GM18909 (cell line): ENCODE measurements around the gene PTPRM.

Experiments
- ATAC-seq: cut with Tn5 transposase; IDR thresholded peaks from one replicate; pipeline ENCODE4 v1.9.1; 2021; ENCODE audit warnings: mild to moderate bottlenecking; ENCODE audit not compliant: unreplicated experiment, poor library complexity

The PTPRM gene

DNA sequence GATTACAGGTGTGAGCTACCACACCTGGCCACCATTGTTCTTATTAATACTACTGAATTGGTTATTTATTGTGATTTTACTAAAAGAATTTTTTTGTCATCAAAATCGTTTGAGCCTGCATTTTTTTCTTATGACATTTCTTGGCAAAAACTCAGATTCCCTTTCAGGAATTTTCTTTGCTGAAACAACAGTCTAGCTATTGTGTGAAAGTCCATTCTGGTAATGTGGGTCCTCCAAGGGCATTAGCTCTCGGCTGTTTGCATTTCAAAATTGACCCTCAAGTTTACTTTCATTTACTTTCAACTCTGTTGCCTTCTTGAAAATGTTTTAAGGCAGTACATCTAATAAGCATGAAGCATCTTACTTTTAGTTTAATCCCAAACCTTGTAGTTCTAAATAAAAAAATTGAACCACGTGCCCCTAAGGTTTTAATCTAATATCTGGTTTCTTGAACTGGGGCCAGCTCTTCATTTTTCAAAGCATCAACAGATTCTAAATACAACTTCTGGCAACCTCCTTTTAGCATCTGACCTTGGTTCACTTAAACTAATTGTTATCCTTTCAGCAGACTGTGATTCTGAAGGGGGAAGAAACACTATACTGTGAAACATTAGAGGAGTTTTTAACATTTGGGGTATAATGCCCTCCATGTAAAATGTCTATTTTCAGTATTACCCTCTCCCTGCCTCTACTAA lies 716.9 kb downstream of the PTPRM start:
- ATAC-seq, result no peak

DNA sequence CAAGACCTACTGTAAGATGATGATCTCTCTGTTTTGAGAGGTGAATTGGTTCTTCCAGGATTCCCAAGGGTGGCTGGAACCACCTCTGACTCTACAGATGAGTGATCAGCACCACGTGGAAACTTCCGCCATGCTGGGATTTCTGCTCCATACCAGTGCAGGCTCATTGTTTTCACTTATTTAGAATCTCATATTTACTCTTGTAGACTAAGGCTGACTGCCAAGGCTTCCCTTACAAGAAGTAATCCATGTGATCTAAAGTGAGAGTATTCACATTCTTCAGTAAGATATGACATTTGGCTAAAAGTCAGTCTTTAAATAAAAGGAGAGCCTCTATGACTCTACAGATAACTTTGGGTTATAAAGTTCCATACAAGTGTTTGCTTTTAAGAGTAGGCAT lies 719.2 kb downstream of the PTPRM start:
- no peak for ATAC-seq

DNA sequence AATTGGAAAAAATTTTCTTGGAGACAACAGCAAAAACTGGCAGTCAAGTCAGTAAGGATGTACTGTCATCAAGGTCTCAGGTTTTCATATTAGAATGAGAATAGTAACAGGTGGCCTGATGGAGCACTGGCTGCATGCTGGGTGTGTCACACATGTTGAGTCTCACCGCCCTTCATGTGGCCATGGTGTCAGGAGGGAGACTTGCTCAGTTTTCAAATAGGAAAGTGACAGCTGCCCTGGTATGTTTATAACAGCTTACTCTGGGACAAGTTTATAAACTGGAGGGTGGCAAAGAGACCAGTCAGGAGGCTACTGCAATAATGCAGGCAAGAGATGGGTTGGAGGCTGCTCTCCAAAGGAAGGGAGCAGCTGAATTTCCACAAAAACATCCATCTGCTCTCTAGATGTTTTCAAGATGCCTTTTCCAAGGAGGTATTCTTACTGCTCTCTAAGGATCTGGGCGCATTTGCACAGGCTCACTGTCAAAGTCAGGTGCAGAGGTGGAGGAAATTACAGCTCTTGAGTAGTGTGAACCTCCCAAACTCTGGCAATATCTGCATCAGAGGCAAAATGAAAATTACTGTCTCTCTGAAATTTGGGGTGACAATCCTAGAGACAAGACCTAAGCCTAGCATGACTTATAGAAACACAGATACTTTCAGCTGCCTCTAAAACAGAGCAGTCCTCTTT lies 720.2 kb downstream of the PTPRM start:
- ATAC-seq, result no peak

DNA sequence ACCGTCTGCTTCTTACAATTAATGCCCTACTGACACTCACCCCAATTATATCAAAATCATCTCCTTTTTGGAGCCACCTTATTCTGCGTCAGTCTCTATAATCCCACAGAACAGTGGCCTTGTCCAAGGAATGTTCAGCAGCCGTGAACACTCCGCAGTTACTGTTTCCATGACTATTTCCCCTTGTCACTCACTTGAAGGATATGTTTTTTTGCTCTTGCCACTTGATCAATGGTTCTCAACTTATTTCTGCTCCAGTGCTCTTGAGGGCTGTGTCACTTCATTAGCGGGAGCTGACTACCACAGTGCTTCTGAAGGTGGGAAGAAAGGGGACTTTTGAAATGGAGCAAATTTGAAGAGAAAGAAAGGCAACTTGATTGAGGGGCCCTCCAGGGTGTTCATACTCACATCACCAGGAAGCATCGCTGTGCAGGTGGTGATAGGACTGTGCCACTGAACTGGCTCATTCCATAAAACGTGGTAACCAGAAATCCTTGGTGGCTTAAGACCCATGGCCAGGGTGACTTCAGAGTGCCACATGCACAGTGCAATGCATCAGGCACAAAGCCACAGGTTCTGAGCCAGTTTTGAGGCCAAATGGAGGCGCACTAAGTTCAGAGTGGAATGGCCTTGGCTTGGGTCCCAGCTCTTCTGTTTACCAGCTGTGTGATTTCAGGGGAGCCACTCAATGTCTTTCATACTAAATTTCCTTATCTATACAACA lies 721.5 kb downstream of the PTPRM start:
- no peak for ATAC-seq

DNA sequence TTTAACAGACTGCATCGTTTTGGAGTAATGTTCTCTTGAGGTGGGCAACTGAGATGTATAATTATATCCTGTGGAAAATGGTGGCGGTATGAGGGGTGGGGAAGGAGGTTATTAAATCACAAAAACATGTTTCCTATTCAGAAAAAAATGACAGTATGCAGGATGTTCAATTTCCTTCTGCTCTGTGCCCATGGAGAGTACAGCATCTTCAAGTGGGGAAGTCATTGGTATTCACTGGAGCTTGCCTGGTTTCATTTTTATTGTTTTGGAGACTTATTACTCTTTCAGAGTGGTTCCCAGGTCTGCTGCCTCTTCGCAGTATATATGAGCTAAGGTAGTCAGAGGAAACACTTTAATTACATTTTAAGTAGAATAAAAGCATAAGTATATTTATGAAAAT lies 723.3 kb downstream of the PTPRM start:
- no peak for ATAC-seq

DNA sequence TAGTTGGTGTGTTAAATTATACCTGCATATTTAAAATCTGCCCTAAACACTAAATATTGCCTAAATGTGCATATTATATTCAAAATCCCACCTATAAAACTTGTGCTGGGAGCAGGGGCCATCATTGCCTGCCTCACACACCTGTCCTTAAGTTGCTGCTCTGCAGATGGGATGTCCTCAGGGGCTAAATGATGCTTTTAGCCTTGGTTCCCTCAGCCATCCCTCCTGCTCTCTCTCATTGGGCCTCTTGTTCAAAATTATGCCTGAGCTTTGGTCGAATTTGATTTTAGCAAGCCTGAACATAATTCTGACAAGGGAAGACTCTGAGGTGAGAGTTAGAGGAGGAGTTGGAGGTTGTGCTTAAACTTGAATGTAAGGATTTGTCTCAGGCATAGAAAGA lies 723.8 kb downstream of the PTPRM start:
- no peak for ATAC-seq

DNA sequence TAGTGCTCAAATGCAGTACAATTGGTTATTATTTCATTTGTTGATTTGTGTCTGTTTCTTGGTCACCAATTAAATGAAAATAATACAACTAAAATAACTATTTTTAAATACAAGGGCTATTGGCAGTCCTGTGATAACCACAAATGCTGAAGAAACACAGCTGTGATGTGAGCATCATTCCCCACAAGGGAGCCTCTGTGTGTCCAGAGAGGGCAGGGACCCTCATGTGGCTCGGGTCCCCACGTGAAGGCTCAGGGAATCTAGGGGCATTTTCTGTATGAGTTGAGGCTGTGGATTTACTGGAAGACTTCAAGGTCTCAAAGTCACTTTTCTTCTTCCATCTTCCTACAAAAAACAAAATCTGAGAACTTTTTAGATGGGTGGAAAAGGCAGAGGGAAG lies 726.1 kb downstream of the PTPRM start:
- no peak for ATAC-seq

DNA sequence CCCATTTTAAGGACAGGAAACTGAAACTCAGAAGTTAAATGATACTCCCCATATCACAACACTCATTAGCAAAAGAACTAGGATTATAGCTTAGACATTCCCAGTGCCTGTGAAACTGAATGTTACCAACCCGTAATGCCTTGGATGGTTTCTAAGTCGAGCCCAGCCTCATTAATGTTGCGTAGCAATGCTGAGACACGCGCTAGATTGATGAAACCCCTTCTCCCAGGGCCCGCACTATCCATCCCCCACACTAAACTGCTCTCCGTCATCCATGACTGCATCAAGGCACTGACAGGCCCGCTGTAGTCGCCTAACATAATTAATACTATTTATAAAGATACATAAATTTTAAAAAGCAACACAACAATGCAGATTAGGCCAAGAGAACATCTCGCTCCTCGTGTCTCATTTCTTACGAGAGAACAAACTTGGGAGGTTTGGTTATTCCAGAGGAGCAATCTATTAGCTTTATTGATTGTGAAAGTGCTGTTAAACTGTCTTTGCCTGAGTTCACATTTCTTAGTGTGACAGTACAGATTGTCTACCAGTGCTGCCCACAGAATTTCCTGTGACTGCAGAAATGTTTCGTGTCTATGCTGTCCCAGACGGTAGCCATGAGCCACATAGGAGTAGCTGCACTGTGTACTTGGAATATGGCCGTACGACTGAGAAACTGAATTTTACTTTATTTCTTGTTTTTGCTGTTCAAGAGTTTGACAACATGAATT lies 729.9 kb downstream of the PTPRM start:
- ATAC-seq, result no peak

DNA sequence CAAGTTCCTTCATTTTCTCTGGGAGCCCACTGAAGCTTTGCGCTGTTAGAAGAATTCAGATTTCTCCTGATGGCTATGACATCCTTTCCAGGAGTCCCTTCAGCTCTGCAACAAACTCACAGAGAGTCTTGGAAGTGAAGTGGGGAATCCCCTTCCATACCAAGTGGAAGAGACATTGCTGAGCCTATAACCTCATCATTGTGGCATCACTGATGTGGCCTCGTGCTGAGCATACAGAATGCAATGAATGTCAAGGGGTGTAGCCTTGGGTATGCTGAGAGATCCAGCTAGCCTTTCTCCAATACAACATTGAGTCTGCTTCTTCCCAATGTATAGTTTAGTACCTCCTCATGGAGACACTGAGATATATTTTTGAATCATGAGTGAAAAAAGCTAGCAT lies 731.1 kb downstream of the PTPRM start:
- no peak for ATAC-seq

DNA sequence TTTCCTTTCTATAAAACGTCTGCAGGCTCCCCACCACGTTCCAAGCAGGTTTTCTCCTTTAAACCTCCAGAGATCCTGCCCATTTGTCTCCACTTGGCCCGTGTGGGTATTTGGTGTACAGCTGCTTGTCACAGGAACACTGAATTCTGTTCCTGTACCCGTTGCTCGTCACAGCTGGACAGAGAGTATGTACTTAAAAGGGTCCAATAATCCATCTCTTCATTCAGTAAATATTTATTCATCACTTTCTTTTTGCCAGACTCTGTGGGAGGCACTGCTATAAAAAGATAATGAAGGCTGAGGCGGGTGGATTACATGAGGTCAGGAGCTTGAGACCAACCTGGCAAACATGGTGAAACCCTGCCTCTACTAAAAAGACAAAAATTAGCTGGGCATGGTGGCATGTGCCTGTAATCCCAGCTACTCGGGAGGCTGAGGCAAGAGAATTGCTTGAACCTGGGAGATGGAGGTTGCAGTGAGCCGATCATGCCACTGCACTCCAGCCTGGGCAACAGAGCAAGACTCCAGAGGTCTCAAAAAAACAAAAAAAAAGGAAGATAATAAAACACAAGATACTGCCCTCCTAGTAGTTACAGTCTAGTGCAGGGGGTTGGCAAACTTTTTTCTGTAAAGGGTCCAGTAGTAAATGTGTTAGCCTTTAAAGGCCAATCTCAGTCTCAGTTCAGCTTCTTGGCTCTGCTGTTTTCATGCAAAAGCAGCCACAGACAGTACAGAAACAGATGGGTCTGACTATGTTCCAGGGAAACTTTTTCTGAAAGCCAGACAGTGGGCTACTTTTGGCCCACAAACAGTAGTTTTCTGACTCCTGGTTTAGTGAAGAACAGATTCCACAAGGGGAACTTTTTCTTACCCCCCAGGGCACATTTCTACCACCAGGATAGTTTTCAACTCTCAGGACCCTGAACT lies 732.2 kb downstream of the PTPRM start:
- ATAC-seq, result no peak

DNA sequence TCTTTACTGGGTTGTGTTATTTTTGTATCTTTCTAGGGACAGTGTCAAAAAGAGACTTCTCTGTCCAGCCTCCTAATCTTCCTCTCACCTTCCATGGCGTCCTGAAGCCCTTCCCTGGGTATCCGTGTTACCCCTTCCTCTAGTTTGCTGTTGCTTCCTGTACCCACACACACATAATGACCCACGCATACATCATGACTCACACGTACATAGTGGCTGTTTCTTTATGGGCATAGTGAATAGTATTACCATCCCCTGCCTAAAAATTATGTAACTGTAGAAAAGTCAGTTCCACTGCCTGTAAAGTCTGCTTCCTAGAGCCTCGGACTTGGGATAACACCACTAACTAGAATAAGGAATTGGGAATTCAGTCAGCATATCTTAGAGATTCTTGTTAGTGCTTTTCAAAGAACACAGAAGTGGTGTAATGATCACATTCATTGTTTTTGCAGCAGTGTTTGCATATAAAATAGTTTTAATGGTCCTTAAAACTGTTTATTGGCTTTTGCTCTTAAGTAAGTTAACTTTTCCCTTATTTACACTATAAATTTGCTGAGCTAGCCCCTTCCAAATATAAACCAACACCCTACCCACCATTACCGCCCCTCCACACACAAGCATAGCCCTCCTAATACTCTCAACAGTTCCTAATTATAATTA lies 733.8 kb downstream of the PTPRM start:
- no peak for ATAC-seq

DNA sequence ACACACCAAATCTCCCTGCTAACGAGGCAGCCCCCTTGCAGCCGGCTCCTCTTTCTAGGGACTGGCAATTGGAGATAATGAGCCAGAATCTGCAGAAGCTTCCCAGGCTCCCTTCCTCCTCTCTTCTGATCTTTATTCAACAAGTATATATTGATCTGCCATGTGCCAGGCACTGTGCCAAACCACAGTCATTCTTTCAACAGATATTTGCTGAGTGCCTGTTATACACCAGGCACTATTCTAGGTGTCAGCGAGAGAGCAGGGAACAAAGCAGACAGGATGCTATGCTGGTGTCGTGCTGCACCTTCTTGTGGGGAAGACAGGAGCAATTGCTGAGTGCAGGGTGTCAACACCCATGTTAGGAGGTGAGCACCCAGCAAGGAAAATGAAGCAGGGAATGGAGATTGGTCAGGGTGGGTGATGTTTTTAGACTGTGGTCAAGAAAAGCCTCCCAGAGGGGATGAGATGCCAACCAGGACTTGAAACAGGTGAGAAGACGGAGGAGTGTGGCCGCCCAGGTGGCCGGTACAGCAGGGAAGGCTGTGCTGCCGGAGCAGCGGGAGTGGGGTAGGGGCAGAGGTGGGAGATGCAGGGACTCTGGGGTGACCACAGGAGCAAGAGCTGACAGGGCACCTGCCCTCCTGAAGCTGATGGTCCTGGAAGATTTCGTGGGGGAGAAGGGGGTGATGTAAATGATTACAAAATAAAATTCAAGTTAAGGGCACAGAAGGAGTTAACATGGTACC lies 734.5 kb downstream of the PTPRM start:
- ATAC-seq, result no peak

DNA sequence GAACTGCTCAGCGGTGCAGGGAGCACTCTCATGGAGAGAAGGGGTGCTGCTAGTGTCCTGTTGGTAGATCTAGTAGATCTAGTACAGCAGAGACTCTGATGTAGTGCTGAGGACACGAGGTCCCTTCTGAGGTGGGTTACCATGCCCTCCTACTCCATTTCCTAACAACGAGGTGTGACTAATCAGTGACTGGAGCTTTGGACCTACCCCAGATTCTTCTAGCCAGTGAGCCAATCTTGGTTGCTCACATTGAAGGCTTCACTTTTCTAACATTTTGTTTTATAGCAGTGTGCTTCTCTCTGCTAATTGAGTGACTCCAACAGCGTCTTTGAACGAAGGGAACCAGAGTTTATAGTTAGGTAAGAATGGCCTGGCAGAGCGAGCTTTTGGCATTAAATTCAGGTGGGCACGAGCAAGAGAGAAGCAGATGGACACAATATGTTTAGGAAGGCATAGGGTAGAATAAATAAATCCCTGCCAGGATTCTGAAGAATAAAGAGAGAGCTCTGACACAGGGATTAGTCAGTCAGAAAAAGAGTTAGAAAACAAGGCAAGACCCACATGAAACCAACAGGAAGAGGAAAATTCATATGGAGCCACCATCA lies 736.1 kb downstream of the PTPRM start:
- ATAC-seq, result no peak

DNA sequence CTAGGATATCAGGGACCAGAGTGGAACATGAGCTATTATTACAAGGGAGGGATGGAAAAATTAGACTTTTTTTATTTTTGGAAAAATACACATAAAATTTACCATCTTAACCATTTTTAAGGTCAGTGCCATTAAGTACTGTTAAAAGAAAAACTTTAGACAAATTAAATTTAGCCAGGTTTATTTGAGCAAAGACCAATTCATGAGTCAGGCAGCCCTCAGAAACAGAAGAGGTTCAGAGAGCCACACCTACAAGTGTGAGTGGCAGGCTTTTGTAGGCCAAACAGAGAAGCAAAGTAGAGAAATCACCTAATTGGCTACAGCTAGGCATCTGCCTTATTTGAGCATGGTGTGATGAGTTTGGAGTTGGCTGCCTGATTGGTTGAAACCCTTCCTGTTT lies 740.8 kb downstream of the PTPRM start:
- no peak for ATAC-seq

DNA sequence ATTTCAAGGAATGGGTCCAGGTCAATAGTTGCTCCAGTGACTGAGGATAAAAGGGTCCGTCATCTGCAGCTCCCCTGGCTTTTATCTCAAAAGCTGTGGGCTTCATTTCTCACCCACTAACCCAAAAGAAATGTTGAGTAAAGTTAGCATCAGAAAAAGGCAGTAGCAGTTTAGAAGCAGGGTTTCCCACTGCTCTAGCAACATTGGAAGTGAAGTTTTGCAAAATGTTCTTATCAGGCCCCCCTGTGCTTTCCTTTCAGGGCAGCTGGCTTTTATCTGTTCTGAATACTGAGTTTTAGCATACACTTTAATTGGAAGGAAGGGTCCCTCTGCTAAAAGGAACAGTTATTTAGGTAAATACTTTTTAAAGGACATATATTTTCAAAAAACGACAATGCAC lies 745.9 kb downstream of the PTPRM start:
- no peak for ATAC-seq

DNA sequence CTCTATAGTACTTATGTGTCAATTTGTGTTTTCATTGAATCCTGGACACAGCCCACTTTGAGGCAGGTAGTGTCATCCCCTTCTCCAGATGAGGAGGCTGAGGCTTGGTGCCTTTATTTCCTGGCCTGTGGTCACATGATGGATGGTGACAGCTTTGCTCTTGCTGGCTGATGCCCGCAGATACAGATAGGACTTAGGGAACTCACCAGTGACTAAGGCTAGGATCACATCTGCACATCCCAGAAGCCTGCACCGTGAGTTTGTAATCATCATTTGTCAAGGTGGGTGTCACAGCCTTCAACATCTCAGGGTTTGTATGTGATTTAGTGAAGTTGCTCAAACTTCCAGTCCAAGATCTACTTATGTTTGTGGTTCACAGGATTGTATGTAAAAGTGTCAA lies 747.0 kb downstream of the PTPRM start:
- ATAC-seq, result no peak

DNA sequence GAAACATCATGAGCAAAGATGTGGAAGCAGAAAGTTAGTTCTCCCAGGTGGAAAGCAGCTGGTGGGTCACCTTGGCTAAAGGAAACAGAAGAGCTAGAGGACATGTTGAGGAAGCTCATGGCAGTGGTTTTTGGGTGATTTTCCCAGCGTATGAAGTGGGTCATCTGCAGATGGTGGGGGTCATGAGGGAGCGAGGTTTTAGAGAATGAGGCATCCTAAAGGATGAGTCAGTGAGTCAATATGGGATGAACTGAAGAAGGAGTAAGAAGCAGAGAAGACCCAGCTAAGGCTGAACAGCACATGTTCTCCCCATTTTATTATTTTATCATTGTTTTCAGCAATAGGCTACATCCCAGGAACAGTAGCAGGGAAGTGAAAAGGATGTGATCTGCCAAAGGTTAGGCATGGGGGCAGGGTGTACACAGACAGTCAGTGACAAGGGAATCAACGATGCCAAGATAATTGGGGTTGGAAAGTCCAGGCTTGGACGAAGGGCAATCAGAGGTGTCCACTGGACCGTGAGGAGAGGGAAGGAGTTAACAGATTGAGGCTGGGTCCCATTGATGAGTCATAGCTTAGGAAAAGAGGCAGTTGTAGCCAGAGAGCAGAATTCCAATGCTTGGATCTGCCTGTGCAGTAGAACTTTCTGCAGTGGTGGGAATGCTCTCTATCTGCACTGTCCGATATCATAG lies 752.8 kb downstream of the PTPRM start:
- no peak for ATAC-seq

DNA sequence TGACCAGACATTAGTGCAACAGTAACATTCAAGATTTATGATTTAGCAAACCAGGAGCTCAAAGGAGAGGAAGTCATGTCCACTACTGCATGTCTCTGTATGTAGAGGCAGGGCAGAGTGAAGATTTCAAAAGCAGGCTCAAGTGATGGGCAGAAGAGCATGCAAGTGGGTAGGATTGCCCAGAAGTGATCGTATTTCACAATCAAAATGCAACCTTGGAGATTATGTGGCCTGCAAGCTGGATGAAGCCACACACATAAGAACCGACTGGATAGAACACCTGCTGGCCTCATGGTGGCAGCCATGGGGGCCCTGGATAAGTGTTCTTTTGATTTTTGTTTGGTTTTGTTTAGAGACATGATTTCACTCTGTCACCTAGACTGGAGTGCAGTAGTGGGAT lies 755.4 kb downstream of the PTPRM start:
- ATAC-seq, result no peak
